HG02884 (cell line): ENCODE measurements around the gene YY1AP1.
"Not testable (repeated sequence)": the region's sequence is repeated elsewhere in the genome, so short reads cannot be mapped to it uniquely, and the experiment has no call there.

Experiments used
- ATAC-seq: cut with Tn5 transposase; IDR thresholded peaks from one replicate; pipeline ENCODE4 v1.9.1; 2021; ENCODE audit warnings: mild to moderate bottlenecking, moderate library complexity; ENCODE audit not compliant: unreplicated experiment

The YY1AP1 gene, protein sequence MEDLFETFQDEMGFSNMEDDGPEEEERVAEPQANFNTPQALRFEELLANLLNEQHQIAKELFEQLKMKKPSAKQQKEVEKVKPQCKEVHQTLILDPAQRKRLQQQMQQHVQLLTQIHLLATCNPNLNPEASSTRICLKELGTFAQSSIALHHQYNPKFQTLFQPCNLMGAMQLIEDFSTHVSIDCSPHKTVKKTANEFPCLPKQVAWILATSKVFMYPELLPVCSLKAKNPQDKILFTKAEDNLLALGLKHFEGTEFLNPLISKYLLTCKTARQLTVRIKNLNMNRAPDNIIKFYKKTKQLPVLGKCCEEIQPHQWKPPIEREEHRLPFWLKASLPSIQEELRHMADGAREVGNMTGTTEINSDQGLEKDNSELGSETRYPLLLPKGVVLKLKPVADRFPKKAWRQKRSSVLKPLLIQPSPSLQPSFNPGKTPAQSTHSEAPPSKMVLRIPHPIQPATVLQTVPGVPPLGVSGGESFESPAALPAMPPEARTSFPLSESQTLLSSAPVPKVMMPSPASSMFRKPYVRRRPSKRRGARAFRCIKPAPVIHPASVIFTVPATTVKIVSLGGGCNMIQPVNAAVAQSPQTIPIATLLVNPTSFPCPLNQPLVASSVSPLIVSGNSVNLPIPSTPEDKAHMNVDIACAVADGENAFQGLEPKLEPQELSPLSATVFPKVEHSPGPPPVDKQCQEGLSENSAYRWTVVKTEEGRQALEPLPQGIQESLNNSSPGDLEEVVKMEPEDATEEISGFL

DNA sequence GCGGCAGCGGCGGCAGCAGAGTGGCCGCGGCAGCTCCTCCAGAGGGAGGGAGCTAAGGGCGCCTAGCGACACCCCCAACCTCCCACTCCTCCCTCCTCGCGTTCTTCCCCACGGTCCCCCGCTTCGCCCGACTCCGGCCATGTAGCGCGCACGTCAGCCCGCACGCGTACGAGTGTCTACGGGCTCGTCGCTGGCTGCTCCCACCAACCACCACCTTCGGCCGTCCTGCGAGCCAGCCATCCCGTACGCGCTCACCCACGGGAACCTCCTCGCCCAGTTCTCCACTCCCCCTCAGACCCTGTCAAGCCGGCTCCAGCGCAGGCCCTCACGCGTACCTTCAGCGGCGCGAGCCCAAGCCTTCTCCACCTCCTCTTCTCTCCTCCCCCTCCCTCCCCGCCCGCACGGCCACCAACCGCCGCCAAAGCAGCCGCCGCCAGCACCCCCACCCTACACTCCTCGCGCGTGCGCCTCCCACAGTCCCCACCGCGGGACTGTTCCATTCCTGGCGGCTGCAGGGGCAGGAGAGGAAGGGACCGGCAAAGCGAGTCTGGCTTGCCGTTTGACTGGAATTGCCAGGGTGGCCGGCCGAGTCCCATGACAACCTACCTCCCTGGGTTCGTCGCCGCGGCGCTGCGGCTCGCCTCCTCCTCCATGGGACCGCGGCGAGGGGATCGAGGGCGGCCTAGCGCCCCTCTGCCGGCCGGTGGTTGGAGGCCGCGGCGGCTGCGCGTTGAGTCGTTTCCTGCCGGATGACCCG lies at the start of gene YY1AP1:
Gene YY1AP1, minus strand, starts transcription at position 451 of the 757 bp plus-strand sequence. CDS start 8,338 bp downstream, outside the sequence.
- ATAC-seq, result peak; percentile 66

GRCh38 chr1:155729031-155729898 lies 40.7 kb upstream of the YY1AP1 start:
- ATAC-seq, result no peak

- no peak for ATAC-seq
Measured at GRCh38 chr1:155725142-155725541, 36.6 kb upstream of the YY1AP1 start.

GRCh38 chr1:155719703-155720102 lies 31.1 kb upstream of the YY1AP1 start:
- ATAC-seq, result no peak

- ATAC-seq, result not testable (repeated sequence)
Measured at GRCh38 chr1:155718524-155719115, 30.0 kb upstream of the YY1AP1 start.

- ATAC-seq, result peak; percentile 52
Measured at GRCh38 chr1:155717041-155717440, 28.5 kb upstream of the YY1AP1 start.

DNA sequence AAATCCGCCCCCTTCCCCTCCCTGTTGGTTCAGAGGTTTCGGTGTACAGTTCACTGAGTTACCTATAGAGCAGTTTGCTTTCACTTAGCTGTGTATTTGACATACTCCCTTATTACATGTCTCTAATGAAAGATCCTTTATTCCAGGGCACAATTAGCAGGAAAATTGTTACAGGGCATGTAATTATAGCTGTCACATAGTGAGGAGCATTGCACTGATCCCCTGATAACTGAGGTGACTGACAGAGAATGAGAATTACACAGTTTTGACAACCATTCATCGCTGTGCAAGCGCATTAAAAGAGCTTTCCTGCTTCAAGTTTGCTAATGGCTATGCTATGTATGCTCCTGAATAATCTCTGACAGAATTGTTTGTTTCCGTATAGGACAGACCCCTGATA lies 27.2 kb upstream of the YY1AP1 start:
- ATAC-seq, result no peak

DNA sequence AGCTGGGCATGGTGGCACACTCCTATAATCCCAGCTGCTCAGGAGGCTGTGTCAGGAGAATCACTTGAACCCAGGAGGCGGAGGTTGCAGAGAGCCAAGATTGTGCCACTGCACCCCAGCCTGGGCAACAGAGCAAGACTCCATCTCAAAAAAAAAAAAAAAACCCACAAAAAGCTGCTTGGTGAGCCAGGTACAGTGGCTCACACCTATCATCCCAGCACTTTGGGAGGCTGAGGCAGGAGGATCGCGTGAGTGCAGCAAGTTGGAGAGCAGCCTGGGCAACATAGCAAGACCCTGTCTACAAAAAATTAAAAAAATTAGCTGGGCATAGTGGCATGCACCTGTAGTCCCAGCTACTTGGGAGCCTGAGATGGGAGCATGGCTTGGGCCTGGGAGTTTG lies 26.5 kb upstream of the YY1AP1 start:
- not testable (repeated sequence) for ATAC-seq

- ATAC-seq, result no peak
Measured at GRCh38 chr1:155713075-155713474, 24.5 kb upstream of the YY1AP1 start.

GRCh38 chr1:155712636-155713035 lies 24.1 kb upstream of the YY1AP1 start:
- ATAC-seq, result not testable (repeated sequence)

GRCh38 chr1:155711457-155711856 lies 22.9 kb upstream of the YY1AP1 start:
- not testable (repeated sequence) for ATAC-seq

GRCh38 chr1:155709391-155709790 lies 20.8 kb upstream of the YY1AP1 start:
- no peak for ATAC-seq

DNA sequence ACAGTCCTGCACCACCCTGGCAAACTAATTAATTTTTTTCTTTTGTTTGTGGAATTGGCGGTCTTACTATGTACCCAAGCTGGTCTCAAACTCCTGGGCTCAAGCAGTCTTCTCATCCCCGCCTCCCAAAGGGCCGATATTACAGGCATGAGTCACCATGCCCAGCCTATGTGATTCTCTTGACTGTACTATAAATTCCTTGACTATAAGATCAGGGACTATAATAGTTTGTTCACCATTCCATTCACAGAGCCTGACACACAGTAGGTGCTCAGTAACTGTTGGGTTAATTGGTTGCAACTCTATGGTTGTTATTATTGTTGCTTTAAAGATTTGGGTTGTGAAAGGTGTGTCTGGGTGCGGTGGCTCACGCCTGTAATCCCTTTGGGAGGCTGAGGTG lies 17.6 kb upstream of the YY1AP1 start:
- no peak for ATAC-seq

DNA sequence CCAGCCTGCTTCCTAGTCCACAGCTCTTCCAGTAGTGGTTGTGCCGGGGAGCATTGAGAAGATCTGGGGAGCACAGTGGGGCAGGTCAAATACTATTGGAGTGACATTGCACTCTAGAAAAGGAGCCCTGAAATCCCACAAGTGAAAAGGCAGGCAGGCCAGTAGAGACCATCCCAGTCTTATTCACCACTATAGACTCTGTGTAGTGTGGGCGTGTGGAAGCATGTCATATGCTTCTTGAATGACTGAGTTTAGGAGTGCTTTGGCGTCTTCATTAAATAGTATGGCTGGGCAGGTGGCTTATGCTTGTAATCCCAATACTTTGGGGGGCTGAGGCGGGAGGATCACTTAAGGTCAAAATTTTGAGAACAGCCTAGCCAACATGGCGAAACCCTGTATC lies 15.8 kb upstream of the YY1AP1 start:
- ATAC-seq, result not testable (repeated sequence)

DNA sequence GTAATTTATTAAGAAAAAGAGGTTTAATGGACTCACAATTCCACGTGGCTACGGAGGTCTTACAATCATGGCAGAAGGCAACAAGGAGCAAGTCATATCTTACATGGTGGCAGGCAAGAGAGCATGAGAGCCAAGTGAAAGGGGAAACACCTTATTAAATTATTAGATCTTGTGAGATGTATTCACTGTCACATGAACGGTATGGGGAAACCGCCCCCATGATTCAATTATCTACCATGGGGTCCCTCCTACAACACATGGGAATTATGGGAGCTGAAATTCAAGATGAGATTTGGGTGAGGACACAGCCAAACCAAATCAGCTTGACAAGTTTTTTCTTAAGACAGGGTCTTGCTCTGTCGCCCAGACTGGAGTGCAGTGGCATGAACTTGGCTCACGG lies 14.6 kb upstream of the YY1AP1 start:
- no peak for ATAC-seq

GRCh38 chr1:155701675-155702074 lies 13.1 kb upstream of the YY1AP1 start:
- not testable (repeated sequence) for ATAC-seq

GRCh38 chr1:155699062-155699461 lies 10.5 kb upstream of the YY1AP1 start:
- not testable (repeated sequence) for ATAC-seq

- no peak for ATAC-seq
Measured at GRCh38 chr1:155698382-155699038, 9.9 kb upstream of the YY1AP1 start.

DNA sequence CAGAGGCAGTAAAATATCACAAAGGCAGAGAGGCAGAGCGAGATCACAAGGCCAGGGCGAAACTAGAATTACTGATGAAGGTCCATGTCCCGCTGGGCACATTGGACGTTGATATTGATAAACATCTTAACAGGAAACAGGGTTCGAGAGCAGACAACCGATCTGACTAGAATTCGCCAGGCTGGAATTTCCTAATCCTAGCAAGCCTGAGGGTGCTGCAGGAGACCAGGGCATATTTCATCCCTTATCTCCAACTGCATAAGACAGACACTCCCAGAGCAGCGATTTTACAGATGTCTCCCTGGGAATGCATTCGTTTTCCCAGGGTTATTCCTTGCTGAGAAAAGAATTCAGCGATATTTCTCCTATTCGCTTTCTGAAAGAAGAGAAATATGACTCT lies 9.0 kb upstream of the YY1AP1 start:
- not testable (repeated sequence) for ATAC-seq
